HFFc6 (cell line): ENCODE measurements around the gene RBBP7. TPM values are rescaled to one million over a fixed set of nuclear protein-coding genes. Genes with fewer than 3 reads are reported as not detected.

Experiments used
- DNase-seq: peaks from one replicate; pipeline ENCODE4 v3.0.0-alpha.2; 2018
- H3K27ac Mint-ChIP-seq: 2 replicates; pipeline ENCODE4 v1.8.0; 2020; ENCODE audit warnings: mild to moderate bottlenecking, mixed read lengths
- H3K27me3 Mint-ChIP-seq: 2 replicates; pipeline ENCODE4 v1.8.0; 2021; ENCODE audit warnings: mild to moderate bottlenecking, moderate library complexity, mixed read lengths; ENCODE audit not compliant: insufficient read depth
- H3K36me3 Mint-ChIP-seq: 2 replicates; pipeline ENCODE4 v1.8.0; 2021; ENCODE audit warnings: low read depth, mixed read lengths
- H3K4me1 Mint-ChIP-seq: 2 replicates; pipeline ENCODE4 v1.8.0; 2020; ENCODE audit warnings: low read depth, mixed read lengths
- H3K4me3 Mint-ChIP-seq: 2 replicates; pipeline ENCODE4 v1.8.0; 2020; ENCODE audit warnings: mild to moderate bottlenecking, moderate library complexity, mixed read lengths
- H3K9me3 Mint-ChIP-seq: 2 replicates; pipeline ENCODE4 v1.8.0; 2020; ENCODE audit warnings: mild to moderate bottlenecking, mixed read lengths
- CTCF ChIP-seq: fragments of 200-600 bp; sonication (generic); IDR thresholded peaks from 2 replicates; pipeline ENCODE4 v1.5.0; 2021; ENCODE audit warnings: antibody characterized with exemption, mild to moderate bottlenecking
- total RNA-seq, 6 experiments: library from RNA; stranded (reverse); fragmentation: NEBNext Ultra II Directional; extraction: Animal tissue kit (Norgen Biotek cat#: 25700); gene quantifications; 2 replicates in 1 of 6; 3 replicates in 5 of 6; pipeline ENCODE4 v1.2.3, GENCODE V29; 2021

The RBBP7 gene
- total RNA-seq, 6 experiments from 2014 or later, result 83.4 to 121 (median 110) TPM

GRCh38 chrX:16910376-16910775 is 40.2 kb upstream of the RBBP7 start:
- Mint-ChIP-seq H3K9me3 (no peaks in the 10 kb centered on the region), H3K36me3 (no peaks in the 10 kb centered on the region), H3K27ac (no peak overlapping the region), H3K27me3 (peaks cover 7% of the 10 kb centered on the region), H3K4me3 (no peak overlapping the region), H3K4me1 (no peaks in the 10 kb centered on the region)
- TF ChIP-seq CTCF, result no peak
- DNase-seq, result no peak

- H3K36me3 Mint-ChIP-seq, result no peaks in the 10 kb centered on the region
- H3K27me3 Mint-ChIP-seq, result no peaks in the 10 kb centered on the region; the same call in 1 of the 2 replicates
- no peak overlapping the region for H3K27ac Mint-ChIP-seq
- TF ChIP-seq CTCF, result no peak
- no peaks in the 10 kb centered on the region for H3K9me3 Mint-ChIP-seq
- no peak overlapping the region for H3K4me3 Mint-ChIP-seq
- no peaks in the 10 kb centered on the region for H3K4me1 Mint-ChIP-seq
- DNase-seq, result no peak
These were observed 33.3 kb upstream of the RBBP7 start for GRCh38 chrX:16903274-16904022.

- no peak overlapping the region for H3K4me3 Mint-ChIP-seq
- H3K9me3 Mint-ChIP-seq, result no peaks in the 10 kb centered on the region
- H3K4me1 Mint-ChIP-seq, result peaks cover 7% of the 10 kb centered on the region
- H3K36me3 Mint-ChIP-seq, result no peaks in the 10 kb centered on the region
- no peak for DNase-seq
- peaks cover 4% of the 10 kb centered on the region; the same call in 1 of the 2 replicates for H3K27me3 Mint-ChIP-seq
- TF ChIP-seq CTCF, result no peak
- H3K27ac Mint-ChIP-seq, result no peak overlapping the region
These were observed 27.3 kb upstream of the RBBP7 start for GRCh38 chrX:16897445-16897844.

- no peaks in the 10 kb centered on the region for H3K9me3 Mint-ChIP-seq
- H3K27me3 Mint-ChIP-seq, result peaks cover 4% of the 10 kb centered on the region; the same call in 1 of the 2 replicates
- H3K27ac Mint-ChIP-seq, result no peak overlapping the region
- peak overlapping the region; percentile 48; the same call in 1 of the 2 replicates for H3K4me3 Mint-ChIP-seq
- TF ChIP-seq CTCF, result peak; percentile 85
- H3K36me3 Mint-ChIP-seq, result no peaks in the 10 kb centered on the region
- peak; percentile 68 for DNase-seq
- H3K4me1 Mint-ChIP-seq, result peaks cover 8% of the 10 kb centered on the region
These were observed 22.6 kb upstream of the RBBP7 start for GRCh38 chrX:16892504-16893362.

GRCh38 chrX:16885628-16886027 is 15.5 kb upstream of the RBBP7 start:
- no peak for TF ChIP-seq CTCF
- no peak for DNase-seq
- Mint-ChIP-seq H3K36me3 (no peaks in the 10 kb centered on the region), H3K4me1 (peaks cover 6% of the 10 kb centered on the region), H3K9me3 (no peaks in the 10 kb centered on the region), H3K4me3 (no peak overlapping the region), H3K27me3 (no peaks in the 10 kb centered on the region; the same call in none of the 2 replicates), H3K27ac (no peak overlapping the region)
